IPS-20b (cell line): ENCODE results near the gene TP53.

Experiments
- H3K27ac ChIP-seq: one replicate; pipeline ENCODE4 v1.5.1; 2013; ENCODE audit warnings: low read length
- H3K27me3 ChIP-seq: 2 replicates; pipeline ENCODE4 v1.6.1; 2013; ENCODE audit warnings: mild to moderate bottlenecking, low read length, inconsistent platforms; ENCODE audit not compliant: insufficient read depth
- H3K36me3 ChIP-seq: 2 replicates; pipeline ENCODE4 v1.6.1; 2013; ENCODE audit warnings: low read depth, mild to moderate bottlenecking, inconsistent platforms, low read length, moderate library complexity; ENCODE audit not compliant: insufficient read depth
- H3K4me1 ChIP-seq: 2 replicates; pipeline ENCODE4 v1.6.1; 2013; ENCODE audit warnings: mild to moderate bottlenecking, control low read depth, inconsistent platforms, low read length, moderate library complexity; ENCODE audit not compliant: insufficient read depth
- H3K4me3 ChIP-seq: 2 replicates; pipeline ENCODE4 v1.5.1; 2013; ENCODE audit warnings: mild to moderate bottlenecking, low read length, inconsistent platforms
- H3K9ac ChIP-seq: 2 replicates; pipeline ENCODE4 v1.6.1; 2013; ENCODE audit warnings: low read depth, mild to moderate bottlenecking, inconsistent platforms, low read length, moderate library complexity
- H3K9me3 ChIP-seq: 2 replicates; pipeline ENCODE4 v1.6.1; 2013; ENCODE audit warnings: mild to moderate bottlenecking, low read depth, low read length, inconsistent platforms; ENCODE audit not compliant: insufficient read depth

The TP53 gene

DNA sequence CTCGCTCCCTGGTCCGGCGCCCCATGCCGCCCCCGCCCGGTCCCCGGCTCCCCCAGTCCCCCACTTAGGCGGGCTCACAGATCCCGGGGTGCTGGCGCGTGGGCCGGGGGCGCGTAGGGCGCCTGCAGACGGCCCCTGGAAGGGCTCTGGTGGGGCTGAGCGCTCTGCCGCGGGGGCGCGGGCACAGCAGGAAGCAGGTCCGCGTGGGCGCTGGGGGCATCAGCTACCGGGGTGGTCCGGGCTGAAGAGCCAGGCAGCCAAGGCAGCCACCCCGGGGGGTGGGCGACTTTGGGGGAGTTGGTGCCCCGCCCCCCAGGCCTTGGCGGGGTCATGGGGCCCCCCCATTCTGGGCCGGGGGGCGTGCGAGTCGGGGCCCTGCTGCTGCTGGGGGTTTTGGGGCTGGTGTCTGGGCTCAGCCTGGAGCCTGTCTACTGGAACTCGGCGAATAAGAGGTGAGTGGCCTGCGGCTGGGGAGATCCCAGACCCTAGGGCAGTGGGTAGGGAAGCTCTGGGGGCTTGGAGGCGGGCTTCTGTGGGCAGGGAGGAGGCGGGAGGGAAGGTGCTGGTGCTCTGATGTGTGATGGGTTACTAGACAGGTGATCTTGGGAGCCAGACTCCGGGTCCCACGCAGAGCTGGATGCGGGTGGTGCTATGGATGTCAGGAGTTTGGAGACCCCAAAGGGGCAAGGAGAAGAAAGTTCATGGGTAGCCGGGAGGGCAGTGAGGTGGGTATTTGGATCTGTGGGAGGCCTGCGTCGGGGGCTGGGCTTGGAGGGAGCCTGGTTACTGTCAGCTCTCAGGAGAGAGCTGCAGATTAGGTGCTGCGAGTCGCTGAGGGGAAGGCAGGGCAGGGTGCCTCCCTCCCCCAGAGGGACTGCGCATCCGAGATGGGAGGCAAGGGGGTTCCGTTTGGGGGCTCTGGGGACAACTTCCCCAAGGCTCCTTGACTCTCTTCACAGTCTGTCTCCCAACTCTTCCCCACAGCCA, 18.3 kb upstream of the TP53 start:
- Histone ChIP-seq H3K4me3 (peak overlapping the region; percentile 79), H3K36me3 (peaks cover 11% of the 10 kb centered on the region; the same call in 1 of the 2 replicates), H3K27ac (no peak overlapping the region), H3K9me3 (no peaks in the 10 kb centered on the region), H3K27me3 (peaks cover 26% of the 10 kb centered on the region), H3K9ac (peak overlapping the region; percentile 38; the same call in 1 of the 2 replicates), H3K4me1 (peaks cover 12% of the 10 kb centered on the region; the same call in 1 of the 2 replicates)

DNA sequence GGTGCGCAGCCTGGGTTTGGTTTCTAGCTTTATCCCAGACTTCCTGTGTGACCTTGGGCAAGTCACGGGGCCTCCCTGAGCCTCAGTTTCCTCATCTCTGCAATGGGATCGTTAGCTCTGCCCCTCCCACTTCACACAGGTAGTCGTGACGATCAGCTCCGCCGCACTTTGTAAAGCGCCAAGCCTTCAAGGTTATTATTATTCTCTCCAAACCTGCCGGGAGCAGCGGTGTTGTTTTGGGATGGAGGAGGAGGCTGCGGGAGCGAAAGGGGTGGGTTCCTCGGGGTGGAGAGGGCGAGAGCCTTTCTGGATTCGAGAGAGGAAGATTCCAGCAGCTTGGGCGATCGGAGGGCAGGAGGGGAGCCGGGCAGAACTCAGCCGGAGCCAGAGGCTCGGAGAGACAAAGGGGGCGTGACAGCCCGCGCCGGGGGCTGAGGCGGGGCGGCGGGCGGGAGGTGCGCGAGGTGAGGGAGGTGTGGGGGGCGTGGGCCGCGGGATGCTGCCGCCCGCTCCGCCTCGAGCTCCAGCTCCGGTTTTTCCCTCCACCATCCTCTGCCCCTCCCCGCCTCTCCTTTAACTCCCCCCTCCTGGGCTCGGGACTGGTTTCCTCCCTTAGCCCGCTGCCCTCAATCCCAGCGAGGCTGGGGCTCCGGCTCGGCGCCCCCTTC, 17.4 kb upstream of the TP53 start, which contains the start of gene EFNB3:
EFNB3 (plus strand) TSS at position 602 of the 668 bp plus-strand sequence. CDS start 397 bp downstream, outside the sequence.
- no peaks in the 10 kb centered on the region for H3K9me3 ChIP-seq
- peak within 1 kb of the TSS; percentile 79 for H3K4me3 ChIP-seq
- H3K27ac ChIP-seq, result no peak within 1 kb of the TSS
- H3K9ac ChIP-seq, result peak within 1 kb of the TSS; percentile 66; the same call in 1 of the 2 replicates
- peaks cover 12% of the 10 kb centered on the region; the same call in 1 of the 2 replicates for H3K4me1 ChIP-seq
- peaks cover 26% of the 10 kb centered on the region for H3K27me3 ChIP-seq
- H3K36me3 ChIP-seq, result peaks cover 13% of the 10 kb centered on the region; the same call in 1 of the 2 replicates

DNA sequence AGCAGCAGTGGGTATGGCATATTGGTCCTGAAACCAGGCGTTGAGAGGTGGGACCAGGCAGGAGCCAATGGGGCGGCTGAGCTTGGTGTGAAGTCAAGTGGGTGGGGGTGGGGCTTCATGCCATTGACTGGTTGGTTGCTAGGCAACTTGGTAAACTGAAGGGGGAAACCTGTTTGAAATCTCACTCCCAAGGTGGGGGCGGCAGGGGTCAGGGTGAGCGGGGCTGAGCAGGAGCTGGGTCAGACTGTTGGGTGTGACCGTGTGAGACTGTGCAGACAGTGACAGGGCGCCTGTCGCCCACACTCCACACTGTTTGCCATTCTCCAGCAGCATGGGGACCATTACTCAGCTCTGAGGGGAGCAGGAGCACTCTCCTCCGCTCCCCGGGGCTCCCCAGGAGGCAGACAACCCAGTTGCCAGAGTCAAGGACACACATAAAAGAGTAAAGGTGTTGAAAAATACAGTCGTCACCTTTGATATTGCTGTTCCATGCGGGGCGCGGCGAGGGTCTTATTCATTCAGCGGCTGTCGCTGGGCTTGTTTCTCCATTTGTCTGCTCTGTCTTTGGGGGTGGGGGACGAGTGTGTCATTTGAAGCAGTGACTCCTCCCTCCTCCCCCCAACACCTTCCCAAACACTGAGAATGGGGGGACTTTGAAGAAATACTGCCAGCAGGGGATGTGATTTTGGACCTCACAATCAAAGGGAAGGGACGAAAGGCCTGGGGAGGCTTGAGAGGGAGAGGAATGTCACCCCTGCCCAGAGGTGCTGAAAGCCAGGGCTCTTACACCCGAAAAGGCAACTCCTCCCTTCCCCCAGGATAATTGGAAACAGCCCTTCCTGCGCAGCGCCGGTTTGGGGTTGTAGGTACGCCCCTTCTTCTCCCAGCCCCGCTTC, 16.5 kb upstream of the TP53 start:
- Histone ChIP-seq H3K36me3 (peaks cover 13% of the 10 kb centered on the region; the same call in 1 of the 2 replicates), H3K4me1 (peaks cover 12% of the 10 kb centered on the region; the same call in 1 of the 2 replicates), H3K27ac (no peak overlapping the region), H3K27me3 (peaks cover 26% of the 10 kb centered on the region), H3K4me3 (peak overlapping the region; percentile 79), H3K9ac (peak overlapping the region; percentile 66; the same call in 1 of the 2 replicates), H3K9me3 (no peaks in the 10 kb centered on the region)

DNA sequence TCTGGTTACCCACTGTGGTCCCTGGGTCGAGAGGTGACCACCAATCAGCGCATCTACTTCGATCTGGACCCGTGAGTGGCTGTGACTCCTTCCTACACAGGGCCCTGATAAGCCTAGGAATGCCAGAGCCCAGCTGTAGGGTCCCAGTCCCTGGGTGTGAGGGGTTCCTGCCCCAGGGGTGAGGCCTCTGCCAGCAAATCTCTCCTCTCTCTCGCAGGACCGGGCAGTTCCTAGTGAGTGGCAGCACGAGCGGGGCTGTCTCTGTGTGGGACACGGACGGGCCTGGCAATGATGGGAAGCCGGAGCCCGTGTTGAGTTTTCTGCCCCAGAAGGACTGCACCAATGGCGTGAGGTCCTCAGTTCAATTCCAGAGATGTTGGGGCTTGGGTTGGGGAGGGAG, 15.5 kb upstream of the TP53 start:
- peak overlapping the region; percentile 79; the same call in 1 of the 2 replicates for H3K4me3 ChIP-seq
- no peak overlapping the region for H3K27ac ChIP-seq
- peaks cover 12% of the 10 kb centered on the region; the same call in 1 of the 2 replicates for H3K4me1 ChIP-seq
- no peak overlapping the region for H3K9ac ChIP-seq
- H3K36me3 ChIP-seq, result peaks cover 13% of the 10 kb centered on the region; the same call in 1 of the 2 replicates
- peaks cover 26% of the 10 kb centered on the region for H3K27me3 ChIP-seq
- H3K9me3 ChIP-seq, result no peaks in the 10 kb centered on the region

DNA sequence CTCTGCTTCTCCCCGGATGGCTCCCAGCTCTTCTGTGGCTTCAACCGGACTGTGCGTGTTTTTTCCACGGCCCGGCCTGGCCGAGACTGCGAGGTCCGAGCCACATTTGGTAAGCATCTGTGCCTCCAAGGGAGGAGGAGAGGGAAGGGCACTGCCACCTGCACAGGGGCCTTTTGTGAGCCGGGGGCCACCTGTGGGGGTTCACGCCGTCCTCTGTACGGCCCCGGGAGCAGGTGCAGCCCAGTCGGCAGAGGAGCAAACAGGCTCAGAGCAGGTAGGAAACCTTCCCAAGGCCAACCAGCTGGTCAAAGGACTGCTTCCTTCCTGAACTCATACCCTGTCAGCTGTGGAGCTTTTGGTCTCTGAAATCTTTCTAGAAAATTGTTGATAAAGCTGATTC, 14.4 kb upstream of the TP53 start:
- peaks cover 12% of the 10 kb centered on the region; the same call in 1 of the 2 replicates for H3K4me1 ChIP-seq
- H3K27ac ChIP-seq, result no peak overlapping the region
- no peak overlapping the region for H3K4me3 ChIP-seq
- no peak overlapping the region for H3K9ac ChIP-seq
- peaks cover 20% of the 10 kb centered on the region for H3K27me3 ChIP-seq
- H3K36me3 ChIP-seq, result peaks cover 13% of the 10 kb centered on the region; the same call in 1 of the 2 replicates
- no peaks in the 10 kb centered on the region for H3K9me3 ChIP-seq

DNA sequence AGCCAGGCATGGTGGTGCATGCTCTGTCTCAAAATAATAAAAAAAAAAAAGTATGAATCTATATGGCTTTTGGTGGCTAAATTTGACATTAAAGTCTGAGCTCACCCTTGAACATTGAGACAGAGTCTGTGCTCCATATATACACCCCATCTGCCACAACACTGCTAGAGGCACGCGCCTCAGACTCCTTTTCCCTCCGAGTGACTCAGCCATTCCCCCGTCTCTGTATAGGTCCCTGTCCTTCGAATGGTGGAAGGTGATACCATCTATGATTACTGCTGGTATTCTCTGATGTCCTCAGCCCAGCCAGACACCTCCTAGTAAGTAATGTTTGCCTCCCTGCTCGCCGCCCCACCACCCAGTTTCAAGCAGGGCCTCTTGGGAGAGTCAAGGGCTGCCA, 13.2 kb upstream of the TP53 start:
- H3K4me3 ChIP-seq, result no peak overlapping the region
- H3K9me3 ChIP-seq, result no peaks in the 10 kb centered on the region
- H3K36me3 ChIP-seq, result peaks cover 16% of the 10 kb centered on the region; the same call in 1 of the 2 replicates
- H3K27ac ChIP-seq, result no peak overlapping the region
- H3K9ac ChIP-seq, result no peak overlapping the region
- peaks cover 9% of the 10 kb centered on the region; the same call in 1 of the 2 replicates for H3K27me3 ChIP-seq
- H3K4me1 ChIP-seq, result peaks cover 3% of the 10 kb centered on the region; the same call in 1 of the 2 replicates

DNA sequence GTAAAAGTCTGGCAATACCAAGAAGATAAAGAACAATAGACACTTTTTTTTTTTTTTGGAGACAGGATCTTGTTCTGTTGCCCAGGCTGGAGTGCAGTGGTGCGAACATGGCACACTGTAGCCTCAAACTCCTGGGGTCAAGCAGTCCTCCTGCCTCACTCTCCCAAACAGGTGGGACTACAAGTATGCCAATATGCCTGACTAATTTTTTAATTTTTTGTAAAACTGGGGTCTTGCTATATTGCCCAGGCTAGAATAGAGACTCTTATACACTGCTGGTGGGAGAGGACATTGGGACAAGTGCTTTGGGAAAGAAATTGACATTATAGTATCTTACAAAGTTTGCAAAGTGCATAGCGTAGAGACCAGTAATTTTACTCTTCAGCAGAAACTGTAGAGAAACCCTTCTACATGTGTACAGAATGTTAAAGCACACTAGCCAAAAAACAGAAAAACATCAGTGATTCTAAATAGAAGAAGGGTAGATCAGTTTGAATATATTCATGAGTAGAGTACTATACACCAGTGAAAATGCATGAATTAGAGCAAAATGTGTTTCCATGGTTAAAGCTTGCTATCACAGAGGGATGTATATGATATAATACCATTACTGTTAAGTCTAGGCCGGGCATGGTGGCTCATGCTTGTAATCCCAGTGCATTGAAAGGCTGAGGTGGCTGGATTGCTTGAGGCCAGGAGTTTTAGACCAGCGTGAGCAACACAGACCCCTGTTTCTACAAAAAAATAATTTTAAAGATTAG, 10.7 kb upstream of the TP53 start:
- H3K9ac ChIP-seq, result no peak overlapping the region
- H3K9me3 ChIP-seq, result no peaks in the 10 kb centered on the region
- peaks cover 22% of the 10 kb centered on the region; the same call in 1 of the 2 replicates for H3K36me3 ChIP-seq
- H3K27me3 ChIP-seq, result no peaks in the 10 kb centered on the region
- no peak overlapping the region for H3K4me3 ChIP-seq
- H3K4me1 ChIP-seq, result no peaks in the 10 kb centered on the region
- H3K27ac ChIP-seq, result no peak overlapping the region

DNA sequence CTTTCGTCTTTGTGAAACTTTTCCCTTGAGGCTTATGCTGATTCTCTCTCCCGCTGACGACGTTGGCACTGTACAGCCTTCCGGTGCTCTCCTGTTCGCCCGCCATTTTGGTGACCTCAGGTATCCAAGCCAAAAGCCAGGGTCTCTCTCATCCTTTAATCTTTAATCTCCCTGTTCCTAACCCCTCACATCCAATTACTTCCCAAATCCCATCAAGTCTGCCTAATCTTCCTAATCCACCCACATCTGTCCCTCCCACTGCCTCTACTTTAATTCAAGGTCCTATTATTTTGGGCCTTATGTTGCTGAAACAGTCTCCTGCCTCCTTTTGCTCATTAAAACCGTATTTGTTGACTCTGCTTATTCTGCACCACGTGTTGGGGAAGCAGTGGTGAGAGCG, 8.3 kb upstream of the TP53 start:
- H3K27me3 ChIP-seq, result no peaks in the 10 kb centered on the region
- H3K9ac ChIP-seq, result no peak overlapping the region
- no peak overlapping the region for H3K27ac ChIP-seq
- no peak overlapping the region for H3K4me3 ChIP-seq
- no peaks in the 10 kb centered on the region for H3K9me3 ChIP-seq
- no peaks in the 10 kb centered on the region for H3K4me1 ChIP-seq
- peaks cover 15% of the 10 kb centered on the region; the same call in 1 of the 2 replicates for H3K36me3 ChIP-seq

DNA sequence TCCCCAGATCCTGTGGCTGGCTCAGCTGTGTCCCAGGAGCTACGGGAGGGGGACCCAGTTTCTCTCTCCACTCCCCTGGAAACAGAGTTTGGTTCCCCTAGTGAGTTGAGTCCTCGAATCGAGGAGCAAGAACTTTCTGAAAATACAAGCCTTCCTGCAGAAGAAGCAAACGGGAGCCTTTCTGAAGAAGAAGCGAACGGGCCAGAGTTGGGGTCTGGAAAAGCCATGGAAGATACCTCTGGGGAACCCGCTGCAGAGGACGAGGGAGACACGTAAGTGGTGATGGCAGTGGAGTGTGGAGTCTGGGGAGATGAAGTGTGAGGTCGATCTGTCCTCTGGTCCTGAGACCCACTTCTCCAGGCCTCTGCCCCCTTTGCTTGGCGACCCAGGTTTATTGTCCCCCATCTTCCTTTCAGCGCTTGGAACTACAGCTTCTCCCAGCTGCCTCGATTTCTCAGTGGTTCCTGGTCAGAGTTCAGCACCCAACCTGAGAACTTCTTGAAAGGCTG, 1.6 kb upstream of the TP53 start:
- peak overlapping the region; percentile 97 for H3K4me3 ChIP-seq
- no peaks in the 10 kb centered on the region for H3K27me3 ChIP-seq
- H3K9ac ChIP-seq, result peak overlapping the region; percentile 97
- H3K27ac ChIP-seq, result no peak overlapping the region
- no peaks in the 10 kb centered on the region for H3K9me3 ChIP-seq
- peaks cover 15% of the 10 kb centered on the region for H3K4me1 ChIP-seq
- H3K36me3 ChIP-seq, result peaks cover 30% of the 10 kb centered on the region
